NCI-H187 treated with DMSO at 0.1 percent for 48 hours (cell line): Measurements from ENCODE around the gene CUX1.

ENCODE experiments used
- DNase-seq: peaks from one replicate; lab custom pipeline; 2025; lab: John Stamatoyannopoulos, UW

The CUX1 gene

GRCh38 chr7:102185796-102186195 lies 368.4 kb downstream of the CUX1 start:
- no peak for DNase-seq

- DNase-seq, result no peak
Observed at GRCh38 chr7:102186306-102186705, 368.9 kb downstream of the CUX1 start.

GRCh38 chr7:102188746-102189145 lies 371.3 kb downstream of the CUX1 start:
- no peak for DNase-seq

- DNase-seq, result no peak
Observed at GRCh38 chr7:102189756-102190155, 372.3 kb downstream of the CUX1 start.

GRCh38 chr7:102190776-102191350 lies 373.4 kb downstream of the CUX1 start:
- no peak for DNase-seq

GRCh38 chr7:102191556-102192379 lies 374.3 kb downstream of the CUX1 start:
- DNase-seq, result no peak

GRCh38 chr7:102192790-102193189 lies 375.4 kb downstream of the CUX1 start:
- DNase-seq, result no peak

GRCh38 chr7:102193806-102194205 lies 376.4 kb downstream of the CUX1 start:
- no peak for DNase-seq

- no peak for DNase-seq
Observed at GRCh38 chr7:102195361-102195760, 377.9 kb downstream of the CUX1 start.

- no peak for DNase-seq
Observed at GRCh38 chr7:102196028-102196427, 378.6 kb downstream of the CUX1 start.

GRCh38 chr7:102197161-102197560 lies 379.7 kb downstream of the CUX1 start:
- no peak for DNase-seq

GRCh38 chr7:102197599-102197998 lies 380.2 kb downstream of the CUX1 start:
- no peak for DNase-seq

GRCh38 chr7:102198417-102198956 lies 381.1 kb downstream of the CUX1 start:
- DNase-seq, result no peak

GRCh38 chr7:102201576-102201975 lies 384.1 kb downstream of the CUX1 start:
- DNase-seq, result no peak

GRCh38 chr7:102202556-102202955 lies 385.1 kb downstream of the CUX1 start:
- no peak for DNase-seq

GRCh38 chr7:102203218-102203617 lies 385.8 kb downstream of the CUX1 start:
- no peak for DNase-seq

GRCh38 chr7:102204212-102204611 lies 386.8 kb downstream of the CUX1 start:
- DNase-seq, result no peak

GRCh38 chr7:102205915-102206314 lies 388.5 kb downstream of the CUX1 start:
- DNase-seq, result no peak

- no peak for DNase-seq
Observed at GRCh38 chr7:102208826-102209225, 391.4 kb downstream of the CUX1 start.

- DNase-seq, result no peak
Observed at GRCh38 chr7:102210787-102211186, 393.4 kb downstream of the CUX1 start.

GRCh38 chr7:102211590-102212550 lies 394.4 kb downstream of the CUX1 start:
- DNase-seq, result no peak

- no peak for DNase-seq
Observed at GRCh38 chr7:102214477-102215072, 397.1 kb downstream of the CUX1 start.
